NCI-H524 treated with DMSO at 0.1 percent for 48 hours (cell line): ENCODE results near the gene SPP1.
"Not testable (repeated sequence)": the region's sequence is repeated elsewhere in the genome, so short reads cannot be mapped to it uniquely, and the experiment has no call there.

ENCODE experiments used
- DNase-seq: peaks from one replicate; lab custom pipeline; 2025; lab: John Stamatoyannopoulos, UW

The SPP1 gene

DNA sequence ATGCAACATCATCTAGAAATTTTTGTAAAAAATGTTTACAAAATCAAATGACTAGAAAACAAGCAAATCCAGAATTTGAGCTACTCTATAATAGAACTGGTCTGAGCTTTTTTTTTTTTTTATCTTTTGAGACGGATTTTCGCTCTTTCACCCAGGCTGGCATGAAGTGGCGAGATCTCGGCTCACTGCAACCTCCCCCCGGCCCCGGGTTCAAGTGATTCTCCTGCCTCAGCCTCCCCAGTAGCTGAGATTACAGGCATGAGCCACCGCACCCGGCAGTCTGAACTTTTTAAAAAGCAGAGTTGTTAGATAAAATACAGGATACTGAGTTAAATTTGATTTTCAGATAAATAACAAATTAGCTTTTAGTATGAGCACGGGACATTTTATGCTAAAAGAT, 11.0 kb downstream of the SPP1 start:
- no peak for DNase-seq

GRCh38 chr4:87989765-87990164, 14.3 kb downstream of the SPP1 start:
- no peak for DNase-seq

GRCh38 chr4:87995435-87995834, 19.9 kb downstream of the SPP1 start:
- no peak for DNase-seq

GRCh38 chr4:87999191-87999691, 23.7 kb downstream of the SPP1 start:
- not testable (repeated sequence) for DNase-seq

DNA sequence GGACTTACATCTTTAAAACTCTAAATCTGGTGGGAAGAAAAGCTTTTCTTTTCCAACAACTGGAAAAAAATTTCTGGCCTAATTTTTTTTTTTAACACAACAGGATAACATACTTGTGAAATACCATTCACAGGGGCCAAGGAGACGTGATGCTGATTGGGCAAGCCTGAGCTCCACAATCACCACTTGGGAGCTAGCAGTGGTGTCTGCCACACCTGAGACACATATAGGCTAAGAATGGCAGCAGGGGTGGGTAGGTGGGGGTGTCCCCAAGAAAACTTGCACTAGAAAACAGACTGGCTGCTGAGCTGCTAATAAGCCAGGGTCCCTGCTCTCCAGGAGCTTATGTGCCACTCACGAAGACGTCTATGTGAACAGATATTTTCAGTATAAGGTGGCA, 26.4 kb downstream of the SPP1 start:
- no peak for DNase-seq

DNA sequence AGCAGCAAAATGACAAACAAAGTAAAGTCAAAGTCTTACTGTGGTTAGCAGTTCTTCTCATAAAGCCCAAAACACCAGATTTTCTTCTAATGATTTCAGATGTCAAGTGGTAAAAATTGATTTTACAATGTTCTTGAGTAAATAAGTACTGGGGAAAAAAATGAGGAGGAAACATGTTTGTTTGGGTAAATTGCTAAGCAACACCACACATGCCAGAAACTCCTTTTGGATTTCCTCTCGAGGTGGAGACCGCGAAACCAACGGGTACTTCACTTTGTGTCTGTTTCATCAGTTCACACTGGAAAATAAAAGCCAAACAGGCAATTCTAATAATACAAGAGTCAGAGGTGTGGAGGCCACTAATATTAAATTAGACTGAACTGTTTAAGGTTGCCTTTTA, 27.3 kb downstream of the SPP1 start:
- no peak for DNase-seq

- no peak for DNase-seq
Measured at GRCh38 chr4:88003261-88003660, 27.7 kb downstream of the SPP1 start.

- no peak for DNase-seq
Measured at GRCh38 chr4:88005076-88005475, 29.6 kb downstream of the SPP1 start.

- DNase-seq, result no peak
Measured at GRCh38 chr4:88005946-88006345, 30.4 kb downstream of the SPP1 start.

GRCh38 chr4:88006956-88007303, 31.4 kb downstream of the SPP1 start:
- no peak for DNase-seq

DNA sequence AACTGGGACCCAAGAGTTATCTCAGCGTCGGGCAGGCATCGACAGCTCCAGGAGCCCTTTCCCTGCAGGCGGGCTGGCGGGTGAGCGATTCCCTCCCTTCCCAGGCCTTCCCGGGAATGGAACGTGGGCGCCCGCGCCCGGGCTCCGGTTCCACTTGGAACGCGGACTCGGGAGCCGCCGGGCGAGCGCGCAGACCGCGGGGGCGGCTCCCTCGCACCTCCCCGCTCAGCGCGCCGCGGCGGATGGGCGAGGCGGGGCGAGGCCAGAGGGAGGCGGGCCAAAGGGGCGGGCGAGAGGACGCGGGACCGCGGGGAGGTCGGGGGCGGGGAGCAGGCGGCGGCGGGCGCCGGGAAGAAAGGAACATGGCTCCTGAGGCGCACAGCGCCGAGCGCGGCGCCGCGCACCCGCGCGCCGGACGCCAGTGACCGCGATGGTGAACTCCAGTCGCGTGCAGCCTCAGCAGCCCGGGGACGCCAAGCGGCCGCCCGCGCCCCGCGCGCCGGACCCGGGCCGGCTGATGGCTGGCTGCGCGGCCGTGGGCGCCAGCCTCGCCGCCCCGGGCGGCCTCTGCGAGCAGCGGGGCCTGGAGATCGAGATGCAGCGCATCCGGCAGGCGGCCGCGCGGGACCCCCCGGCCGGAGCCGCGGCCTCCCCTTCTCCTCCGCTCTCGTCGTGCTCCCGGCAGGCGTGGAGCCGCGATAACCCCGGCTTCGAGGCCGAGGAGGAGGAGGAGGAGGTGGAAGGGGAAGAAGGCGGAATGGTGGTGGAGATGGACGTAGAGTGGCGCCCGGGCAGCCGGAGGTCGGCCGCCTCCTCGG, 32.0 kb downstream of the SPP1 start, which contains the start of gene PKD2:
Gene PKD2, plus strand, starts transcription at position 332 of the 818 bp plus-strand sequence. Its CDS starts 99 bp downstream, at position 431.
- no peak for DNase-seq

DNA sequence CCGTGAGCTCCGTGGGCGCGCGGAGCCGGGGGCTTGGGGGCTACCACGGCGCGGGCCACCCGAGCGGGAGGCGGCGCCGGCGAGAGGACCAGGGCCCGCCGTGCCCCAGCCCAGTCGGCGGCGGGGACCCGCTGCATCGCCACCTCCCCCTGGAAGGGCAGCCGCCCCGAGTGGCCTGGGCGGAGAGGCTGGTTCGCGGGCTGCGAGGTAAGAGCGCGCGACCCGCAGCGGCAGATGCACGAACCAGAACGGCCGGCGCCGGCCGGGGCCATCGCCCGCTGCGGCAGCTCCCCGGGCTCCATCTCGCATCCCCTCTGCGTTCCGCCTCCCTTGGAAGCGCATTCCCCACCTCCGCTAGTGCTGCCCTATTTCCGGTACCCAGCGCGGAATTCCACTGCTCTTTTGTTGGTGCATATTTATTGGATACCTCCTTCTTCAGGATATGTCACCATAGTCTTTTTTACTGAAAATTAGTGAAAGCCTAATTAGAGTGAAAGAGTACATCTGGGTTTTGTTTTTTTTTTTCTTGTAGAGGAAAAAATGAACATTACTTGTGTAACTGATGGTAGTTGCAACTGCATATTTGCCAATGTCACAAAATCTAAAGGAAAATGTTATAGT, 32.7 kb downstream of the SPP1 start:
- no peak for DNase-seq

DNA sequence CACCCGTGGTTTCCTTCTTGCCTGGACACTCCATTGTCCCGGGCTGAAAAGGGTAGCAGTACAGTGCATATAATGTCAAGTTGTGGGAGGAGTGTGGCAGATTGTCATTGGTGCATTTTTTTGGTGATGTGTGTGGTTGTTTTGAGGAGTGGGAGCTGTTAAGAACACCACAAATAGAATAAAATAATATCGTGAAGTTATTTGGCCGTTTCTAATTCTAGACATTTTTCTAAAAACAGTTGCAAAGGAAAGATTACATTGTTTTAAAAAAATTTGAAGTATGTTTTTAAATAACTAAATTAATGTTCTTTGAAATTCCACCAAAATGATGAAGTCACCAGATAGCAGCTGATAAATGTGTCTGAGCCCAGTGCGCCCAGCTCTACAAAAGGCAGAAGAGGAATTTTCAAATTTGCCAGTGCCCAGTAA, 33.2 kb downstream of the SPP1 start:
- no peak for DNase-seq

- DNase-seq, result no peak
Measured at GRCh38 chr4:88009871-88010270, 34.4 kb downstream of the SPP1 start.

DNA sequence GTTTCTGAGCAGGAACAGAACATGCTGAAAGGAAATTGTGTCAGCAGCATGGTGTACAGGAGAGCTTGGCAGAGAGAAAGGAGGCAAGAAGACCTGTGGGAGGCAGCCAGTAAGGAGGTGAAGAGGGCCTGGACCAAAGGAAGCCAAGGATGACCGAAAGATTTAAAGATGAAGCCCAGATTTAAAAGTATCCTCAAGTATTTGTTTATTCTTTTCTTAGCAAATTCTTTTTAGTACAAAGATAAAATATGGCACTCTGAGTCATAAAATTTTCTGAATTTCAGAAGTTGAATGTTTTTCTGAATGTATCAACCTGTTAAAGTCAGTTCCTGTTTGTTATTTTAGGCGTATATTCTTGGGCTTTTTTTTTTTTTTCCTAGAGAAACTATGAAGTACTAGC, 35.5 kb downstream of the SPP1 start:
- no peak for DNase-seq

DNA sequence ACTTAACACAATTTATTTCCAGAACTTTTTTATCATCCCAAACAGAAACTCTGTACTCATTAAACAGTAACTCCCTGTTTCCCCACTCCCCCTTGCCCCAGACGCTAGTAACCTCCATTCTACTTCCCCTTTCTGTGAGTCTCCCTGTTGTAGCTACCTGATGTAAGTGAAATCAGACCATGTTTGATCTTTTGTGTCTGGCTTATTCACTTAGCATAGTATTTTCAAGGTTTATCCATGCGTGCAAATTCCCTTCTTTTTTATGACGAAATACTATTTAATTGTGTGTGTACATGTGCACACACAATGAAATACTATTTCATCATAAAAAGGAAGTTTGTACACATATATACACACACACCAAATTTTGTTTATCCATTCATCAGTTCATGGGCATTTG, 37.1 kb downstream of the SPP1 start:
- no peak for DNase-seq

GRCh38 chr4:88014386-88014905, 38.9 kb downstream of the SPP1 start:
- DNase-seq, result no peak

GRCh38 chr4:88015659-88016295, 40.3 kb downstream of the SPP1 start:
- DNase-seq, result no peak

DNA sequence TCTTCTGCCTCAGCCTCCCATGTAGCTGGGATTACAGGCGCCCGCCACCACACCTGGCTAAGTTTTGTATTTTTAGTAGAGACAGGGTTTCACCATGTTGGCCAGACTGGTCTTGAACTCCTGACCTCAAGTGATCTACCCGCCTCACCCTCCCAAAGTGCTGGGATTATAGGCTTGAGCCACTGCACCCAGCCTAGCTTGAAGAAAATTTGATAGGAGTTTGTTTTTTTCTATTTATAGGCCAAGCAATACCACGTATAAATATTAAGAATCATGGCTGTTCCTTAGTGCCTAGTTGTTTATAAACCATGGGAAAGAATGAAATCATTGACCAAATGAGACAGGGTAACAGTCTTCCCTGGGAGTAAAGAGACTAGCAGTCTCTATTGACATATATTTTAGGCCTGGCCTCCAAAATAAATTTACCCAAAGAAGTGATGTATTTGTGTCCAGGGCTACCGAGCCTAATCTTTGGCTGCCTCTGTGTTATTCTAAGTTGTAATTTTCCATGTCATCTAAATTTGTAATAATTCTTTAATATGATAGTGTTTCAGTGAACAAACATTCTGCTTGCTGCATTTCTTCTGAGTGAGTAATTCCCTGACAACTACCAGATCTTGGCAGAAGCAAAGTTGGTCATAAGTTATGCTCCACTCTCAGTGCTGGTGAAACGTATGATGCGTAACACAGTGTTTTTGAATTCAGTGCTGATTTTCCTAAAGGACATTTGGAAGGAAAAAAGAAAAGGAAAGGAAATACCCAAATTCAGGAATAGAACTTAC, 42.2 kb downstream of the SPP1 start:
- DNase-seq, result no peak

- no peak for DNase-seq
Measured at GRCh38 chr4:88018466-88018865, 43.0 kb downstream of the SPP1 start.

GRCh38 chr4:88021824-88022223, 46.3 kb downstream of the SPP1 start:
- DNase-seq, result no peak

DNA sequence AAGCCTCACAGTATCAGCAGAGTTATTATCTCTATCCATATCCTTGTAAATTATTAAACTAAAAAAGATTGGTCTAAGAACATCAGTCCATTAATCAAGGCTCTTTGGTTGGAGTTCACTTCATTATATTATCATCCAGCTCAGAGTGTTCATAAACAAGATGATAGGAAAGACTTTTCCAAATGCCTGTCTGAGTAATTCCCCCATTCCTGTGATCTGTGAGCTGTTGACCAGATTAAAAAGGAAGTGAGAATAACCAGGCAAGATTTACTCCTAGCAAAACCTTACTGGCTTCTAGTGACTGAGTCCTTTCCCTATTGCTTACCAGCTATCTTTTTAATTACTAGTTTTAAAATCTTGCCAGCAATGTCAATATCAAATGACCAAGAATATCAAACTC, 46.8 kb downstream of the SPP1 start:
- DNase-seq, result no peak
